NB4 (cell line): ENCODE results near the gene ADAP1.

Experiments
- CTCF ChIP-seq: IDR thresholded peaks from one replicate; pipeline ENCODE4 v1.5.1; 2012; ENCODE audit warnings: low read depth, low read length
- POLR2A ChIP-seq: IDR thresholded peaks from 2 replicates; pipeline ENCODE4 v1.6.1; 2011; ENCODE audit warnings: mild to moderate bottlenecking; ENCODE audit not compliant: insufficient read length; ENCODE audit errors: extremely low read depth

GRCh38 chr7:977326-978048 is 23.0 kb upstream of the ADAP1 start:
- TF ChIP-seq CTCF: no peak
- no peak for TF ChIP-seq POLR2A
